ENCODE measurements around the gene TAF4.
"Not testable (repeated sequence)": the region's sequence is repeated elsewhere in the genome, so short reads cannot be mapped to it uniquely, and the experiment has no call there.

TAF4 gene

DNA sequence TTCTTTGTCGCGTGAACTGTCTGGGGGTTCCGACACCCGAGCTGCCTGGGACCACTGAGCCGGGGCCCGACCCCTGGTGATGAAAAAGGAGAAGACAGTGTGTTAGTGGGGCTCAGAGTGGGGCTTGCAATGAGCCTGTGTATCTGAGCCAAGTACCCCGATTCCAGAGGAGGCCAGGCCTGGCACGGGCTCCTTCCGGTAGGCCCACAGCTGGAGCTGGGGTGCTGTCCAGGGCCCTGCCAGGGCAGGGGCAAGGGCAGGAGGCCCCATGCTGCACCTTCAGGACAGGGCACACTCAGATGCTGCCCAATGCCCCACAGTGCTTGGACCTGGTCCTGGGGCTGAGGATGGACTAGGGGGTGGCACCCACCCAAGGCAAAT, 89.4 kb downstream of the TAF4 start:
- no peak overlapping the region for H3K4me3 ChIP-seq (ENCODE audit: control insufficient read depth, low read depth, low read length)
- DNase-seq (ENCODE audit: low read depth): no peak
- TF ChIP-seq, protein P1, sequence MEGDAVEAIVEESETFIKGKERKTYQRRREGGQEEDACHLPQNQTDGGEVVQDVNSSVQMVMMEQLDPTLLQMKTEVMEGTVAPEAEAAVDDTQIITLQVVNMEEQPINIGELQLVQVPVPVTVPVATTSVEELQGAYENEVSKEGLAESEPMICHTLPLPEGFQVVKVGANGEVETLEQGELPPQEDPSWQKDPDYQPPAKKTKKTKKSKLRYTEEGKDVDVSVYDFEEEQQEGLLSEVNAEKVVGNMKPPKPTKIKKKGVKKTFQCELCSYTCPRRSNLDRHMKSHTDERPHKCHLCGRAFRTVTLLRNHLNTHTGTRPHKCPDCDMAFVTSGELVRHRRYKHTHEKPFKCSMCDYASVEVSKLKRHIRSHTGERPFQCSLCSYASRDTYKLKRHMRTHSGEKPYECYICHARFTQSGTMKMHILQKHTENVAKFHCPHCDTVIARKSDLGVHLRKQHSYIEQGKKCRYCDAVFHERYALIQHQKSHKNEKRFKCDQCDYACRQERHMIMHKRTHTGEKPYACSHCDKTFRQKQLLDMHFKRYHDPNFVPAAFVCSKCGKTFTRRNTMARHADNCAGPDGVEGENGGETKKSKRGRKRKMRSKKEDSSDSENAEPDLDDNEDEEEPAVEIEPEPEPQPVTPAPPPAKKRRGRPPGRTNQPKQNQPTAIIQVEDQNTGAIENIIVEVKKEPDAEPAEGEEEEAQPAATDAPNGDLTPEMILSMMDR (IDR thresholded peaks at IDR 0.05; ENCODE audit: control insufficient read depth, insufficient read depth, low read depth, low read length, missing control alignments): no peak

DNA sequence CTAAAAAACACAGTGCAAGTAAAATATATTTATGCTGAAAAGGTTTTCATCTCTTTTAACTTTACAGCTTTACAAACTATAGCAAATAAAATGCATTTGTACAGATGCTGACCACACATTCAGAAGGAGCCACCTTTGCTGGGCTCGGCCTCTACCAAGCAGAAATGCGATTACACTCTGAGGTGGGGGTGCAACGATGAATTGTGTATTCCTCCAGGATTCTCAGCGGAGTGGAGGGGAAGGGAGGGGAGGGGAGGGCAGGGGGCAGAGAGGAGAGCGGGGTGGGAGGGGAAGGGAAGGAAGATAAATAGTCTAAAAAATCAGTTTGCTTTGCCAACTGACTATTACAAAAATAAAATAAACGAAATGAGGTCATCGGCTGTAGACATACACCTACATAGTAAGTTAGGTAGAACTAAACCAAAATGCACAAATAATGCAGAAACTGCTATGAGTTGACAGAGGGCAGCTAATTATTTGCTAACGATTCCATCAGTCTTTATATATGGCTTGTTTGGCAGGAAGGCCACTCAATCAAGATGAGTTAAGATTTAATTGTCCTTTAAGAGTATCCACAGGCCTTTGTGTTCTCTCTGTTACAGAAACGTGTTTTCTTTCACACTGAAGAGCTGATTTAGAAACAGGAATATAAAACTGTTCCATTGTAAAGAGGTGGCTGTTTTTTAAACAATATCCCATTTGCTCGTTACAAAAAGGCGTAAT, 90.1 kb downstream of the TAF4 start:
- TF ChIP-seq, protein P1 (IDR thresholded peaks at IDR 0.05; ENCODE audit: control insufficient read depth, insufficient read depth, low read depth, low read length, missing control alignments): no peak
- H3K4me3 ChIP-seq (ENCODE audit: control insufficient read depth, low read depth, low read length): no peak overlapping the region
- no peak for DNase-seq (ENCODE audit: low read depth)

DNA sequence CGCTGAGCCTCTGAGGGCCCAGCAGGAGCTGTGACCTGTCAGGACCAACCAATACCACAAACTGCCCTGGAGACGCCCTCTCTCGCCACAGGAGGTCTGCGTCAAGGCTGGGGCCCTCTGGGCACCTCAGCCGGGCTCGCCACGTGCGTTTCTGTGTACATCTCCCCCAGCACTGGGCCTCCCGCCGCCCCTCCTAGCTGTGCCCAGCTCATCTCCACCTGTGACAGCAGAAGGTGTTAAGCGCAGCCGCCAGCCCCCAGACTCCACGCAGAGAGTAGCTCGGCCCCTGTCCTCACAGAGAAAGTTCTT, 91.4 kb downstream of the TAF4 start:
- H3K4me3 ChIP-seq (ENCODE audit: control insufficient read depth, low read depth, low read length): no peak overlapping the region
- TF ChIP-seq, protein P1 (IDR thresholded peaks at IDR 0.05; ENCODE audit: control insufficient read depth, insufficient read depth, low read depth, low read length, missing control alignments): no peak
- DNase-seq (ENCODE audit: low read depth): no peak

DNA sequence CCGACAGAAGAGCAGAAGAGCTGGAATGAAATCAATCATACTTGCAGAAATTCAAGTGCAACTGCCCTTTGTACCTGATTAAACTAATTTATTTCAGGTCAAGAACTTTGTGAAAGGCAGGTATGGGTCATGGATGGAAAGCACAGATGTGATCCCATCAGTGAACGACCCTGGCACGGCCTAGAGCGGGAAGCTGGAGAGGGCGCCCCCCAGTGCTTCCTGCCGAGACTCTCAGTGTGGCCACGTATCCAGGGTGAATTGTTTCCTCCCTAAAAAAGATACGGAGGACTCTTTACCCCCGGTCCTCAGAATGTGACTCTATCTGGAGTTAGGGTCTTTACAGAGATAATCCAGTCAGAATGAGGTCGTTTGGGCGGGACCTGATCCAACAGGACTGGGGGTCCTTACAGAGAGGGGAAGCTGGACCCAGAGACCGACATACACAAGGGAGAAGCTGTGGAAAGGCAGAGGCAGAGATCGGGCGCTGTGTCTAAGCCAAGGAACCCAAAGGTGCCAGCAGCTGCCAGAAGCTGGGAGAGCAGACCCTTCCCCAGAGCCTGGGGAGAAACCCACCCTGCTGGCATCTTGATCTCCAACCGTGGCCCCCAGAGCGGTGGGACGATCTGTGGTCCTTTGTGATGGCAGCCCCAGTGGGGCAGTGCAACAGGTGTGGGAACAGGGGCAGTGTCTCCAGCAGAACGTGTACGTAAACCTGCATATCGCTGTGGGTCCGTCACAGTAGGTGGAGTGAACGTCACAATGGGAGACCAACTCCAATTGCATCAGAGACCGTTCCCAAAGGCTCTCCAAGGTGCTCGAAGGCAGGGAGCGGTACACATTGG, 91.9 kb downstream of the TAF4 start:
- TF ChIP-seq, protein P1 (IDR thresholded peaks at IDR 0.05; ENCODE audit: control insufficient read depth, insufficient read depth, low read depth, low read length, missing control alignments): no peak
- no peak overlapping the region for H3K4me3 ChIP-seq (ENCODE audit: control insufficient read depth, low read depth, low read length)
- DNase-seq (ENCODE audit: low read depth): no peak

DNA sequence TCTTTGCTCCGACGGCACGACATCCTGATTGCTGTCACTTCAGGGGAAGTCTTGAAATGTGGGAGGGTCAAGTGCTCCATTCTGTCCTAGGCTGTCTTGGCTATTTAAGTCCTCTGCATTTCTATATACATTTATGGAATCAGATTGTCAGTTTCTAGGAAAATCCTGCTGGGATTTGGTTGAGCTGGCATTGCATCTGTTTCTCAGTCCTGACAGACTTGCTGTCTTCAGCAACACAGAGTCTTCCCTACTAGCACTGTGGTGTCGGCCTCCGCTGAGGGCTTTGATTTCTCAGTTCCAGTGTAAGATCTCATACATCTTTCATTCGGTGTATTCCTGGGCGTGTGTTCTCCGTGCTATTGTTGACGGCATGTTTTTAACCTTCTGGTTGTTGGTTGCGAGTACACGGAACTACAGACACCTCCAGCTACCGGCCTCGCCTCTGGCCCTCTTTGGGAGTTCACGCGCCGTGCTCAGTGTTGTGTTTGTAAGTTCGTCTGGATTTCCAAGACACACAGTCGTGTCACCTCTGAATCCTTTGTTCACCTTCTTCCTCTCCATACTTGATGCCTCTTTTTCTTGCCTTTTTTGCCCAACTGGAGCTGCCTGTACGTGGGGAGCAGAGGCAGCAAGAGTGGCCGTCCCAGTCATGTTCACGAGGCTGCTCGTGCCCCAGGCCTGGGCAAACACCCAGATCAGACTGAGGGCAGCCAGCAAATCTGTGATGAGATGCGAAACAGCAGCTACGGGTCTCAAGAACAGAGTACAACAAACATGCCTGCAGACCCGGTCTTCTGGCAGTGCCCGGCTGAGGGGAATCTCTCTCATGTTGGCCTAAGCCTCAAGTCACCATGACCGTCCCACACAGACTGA, 92.8 kb downstream of the TAF4 start:
- TF ChIP-seq, protein P1 (IDR thresholded peaks at IDR 0.05; ENCODE audit: control insufficient read depth, insufficient read depth, low read depth, low read length, missing control alignments): no peak
- no peak for DNase-seq (ENCODE audit: low read depth)
- no peak overlapping the region for H3K4me3 ChIP-seq (ENCODE audit: control insufficient read depth, low read depth, low read length)

DNA sequence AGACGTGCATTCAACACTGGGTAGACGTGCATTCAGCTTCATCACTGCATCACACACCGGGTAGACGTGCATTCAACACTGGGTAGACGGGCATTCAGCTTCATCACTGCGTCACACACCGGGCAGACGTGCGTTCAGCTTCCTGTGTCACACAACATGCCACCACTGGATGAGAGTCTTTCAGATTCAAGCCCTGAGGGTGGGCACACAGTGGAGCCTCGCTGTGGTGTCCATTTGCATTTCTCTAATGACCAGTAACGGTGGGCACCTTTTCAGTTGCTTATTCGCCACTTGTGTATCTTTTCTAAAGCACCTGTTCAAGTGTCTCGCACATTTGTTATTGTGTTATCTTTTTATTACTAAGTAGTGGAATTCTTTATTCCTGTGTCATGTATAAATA, 94.1 kb downstream of the TAF4 start:
- not testable (repeated sequence) for H3K4me3 ChIP-seq (ENCODE audit: control insufficient read depth, low read depth, low read length); DNase-seq (ENCODE audit: low read depth)

Data from AG09309 (cell line).